B cell (primary cell): ENCODE measurements around the gene FAM20C.

Source experiments
- CTCF ChIP-seq: fragments of 200-600 bp; IDR thresholded peaks from one replicate; pipeline ENCODE4 v1.8.0; 2022; ENCODE audit warnings: antibody characterized with exemption, mild to moderate bottlenecking
- EZH2 ChIP-seq: IDR thresholded peaks from 2 replicates; pipeline ENCODE4 v1.6.1; 2012; ENCODE audit warnings: borderline replicate concordance, low read depth, mild to moderate bottlenecking, moderate library complexity, low read length; ENCODE audit not compliant: insufficient read depth, poor library complexity, severe bottlenecking

- TF ChIP-seq CTCF (no peak), EZH2 (no peak)
These were observed 97.6 kb downstream of the FAM20C start, which contains the start of gene FOXL3 for GRCh38 chr7:289756-290553.
